ENCODE data around the gene OR4A16. TPM values are rescaled to one million over a fixed set of nuclear protein-coding genes. Genes with fewer than 3 reads are reported as not detected.

The OR4A16 gene
- not detected for polyA plus RNA-seq

GRCh38 chr11:55342901-55343300 is at the start of gene OR4A16:
Gene OR4A16 (plus strand): TSS chr11:55343201. CDS start chr11:55343201, 0 bp downstream.
- H3K27ac ChIP-seq (ENCODE audit: low read depth, low read length) = no peak within 1 kb of the TSS
- 73 to 80% (median 78%) methylated on average over 3 of the region's 3 CpGs for WGBS, 3 donors

- no peak overlapping the region for H3K27ac ChIP-seq (ENCODE audit: low read depth, low read length)
- 59 to 83% (median 74%) methylated on average over 1 of the region's 1 CpG for WGBS, 3 donors
Measured at GRCh38 chr11:55324500-55324899, 18.5 kb upstream of the OR4A16 start.

GRCh38 chr11:55345306-55345705 is 2.3 kb downstream of the OR4A16 start:
- no peak overlapping the region for H3K27ac ChIP-seq (ENCODE audit: low read depth, low read length)
- 78 to 96% (median 88%) methylated on average over 1 of the region's 1 CpG for WGBS, 3 donors

- 4 to 11% (median 4%) methylated on average over 1 of the region's 1 CpG for WGBS, 3 donors
- H3K27ac ChIP-seq (ENCODE audit: low read depth, low read length) = no peak overlapping the region
Measured at GRCh38 chr11:55349032-55349431, 6.0 kb downstream of the OR4A16 start.

- H3K27ac ChIP-seq (ENCODE audit: low read depth, low read length) = no peak overlapping the region
- 2 to 10% (median 3%) methylated on average over 1 of the region's 1 CpG for WGBS, 3 donors
Measured at GRCh38 chr11:55357560-55358184, 14.7 kb downstream of the OR4A16 start.

GRCh38 chr11:55367674-55368073 is 24.7 kb downstream of the OR4A16 start, which contains the start of gene OR4A15:
Gene OR4A15 (plus strand): TSS chr11:55367974. CDS start chr11:55367974, 0 bp downstream.
- 50 to 56% (median 56%) methylated on average over 4 of the region's 4 CpGs for WGBS, 3 donors
- H3K27ac ChIP-seq (ENCODE audit: low read depth, low read length) = no peak within 1 kb of the TSS

Other genes with a start within 250 kb of the OR4A16 start
- not detected for gene TRIM48, start 81.0 kb upstream of the OR4A16 start, polyA plus RNA-seq
- not detected for gene OR4A15, start 24.8 kb downstream of the OR4A16 start, polyA plus RNA-seq
- gene OR4C15, start 211.3 kb downstream of the OR4A16 start, polyA plus RNA-seq = not detected
- not detected for gene OR4C16, start 228.9 kb downstream of the OR4A16 start, polyA plus RNA-seq

Measured in adipose tissue (tissue), 3 donors.